ENCODE results near the gene ERGIC1. TPM values are rescaled to one million over a fixed set of nuclear protein-coding genes. Genes with fewer than 3 reads are reported as not detected.
"Not testable (repeated sequence)": the region's sequence is repeated elsewhere in the genome, so short reads cannot be mapped to it uniquely, and the experiment has no call there.

The ERGIC1 gene
- total and polyA plus RNA-seq, 2 of the 8 experiments (the other 6 are each of a cell fraction or from before 2014, with no cell fraction given) = 95.3 to 106 TPM

DNA sequence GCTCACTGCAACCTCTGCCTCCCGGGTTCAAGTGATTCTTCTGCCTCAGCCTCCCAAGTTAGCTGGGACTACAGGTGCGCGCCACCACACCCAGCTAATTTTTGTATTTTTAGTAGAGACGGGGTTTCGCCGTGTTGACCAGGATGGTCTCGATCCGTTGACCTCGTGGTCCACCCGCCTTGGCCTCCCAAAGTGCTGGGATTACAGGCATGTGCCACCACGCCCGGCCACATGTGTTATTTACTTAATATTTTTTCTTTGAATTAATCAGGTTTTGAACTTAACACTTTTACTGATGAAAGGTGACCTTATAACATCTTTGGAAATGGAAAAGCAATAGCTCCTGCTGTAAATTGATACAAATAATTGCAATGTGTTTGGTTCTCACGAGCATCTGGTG lies 13.5 kb downstream of the ERGIC1 start:
- not testable (repeated sequence) for H3K14ac ChIP-seq (ENCODE audit: insufficient read length); H2BK120ac ChIP-seq (replicated peaks; ENCODE audit: low read depth, low read length); H2BK20ac ChIP-seq (ENCODE audit: low read length); H2BK5ac ChIP-seq (ENCODE audit: low read depth, low read length); H3K4me2 ChIP-seq (ENCODE audit: insufficient read depth in 1 of 2, low read depth in 2 of 2, low read length in 2 of 2); H3K4me1 ChIP-seq (replicated peaks in 1 of 4; ENCODE audit: control insufficient read depth in 3 of 4, insufficient read depth in 4 of 4, low read length in 3 of 4); FAIRE-seq; H2BK12ac ChIP-seq (ENCODE audit: low read depth, low read length); H3K27ac ChIP-seq (ENCODE audit: low read depth, low read length); H3K56ac ChIP-seq (replicated peaks; ENCODE audit: insufficient read length, low read depth, low read length); H4K5ac ChIP-seq (ENCODE audit: insufficient read length, low read depth, low read length); H3K18ac ChIP-seq (ENCODE audit: extremely low read depth, low read length); H3K36me3 ChIP-seq (ENCODE audit: control insufficient read depth in 2 of 4, insufficient read depth in 4 of 4, low read length in 3 of 4); H3K9ac ChIP-seq (replicated peaks in 1 of 4; ENCODE audit: extremely low read depth in 1 of 4, low read depth in 3 of 4, low read length in 3 of 4); H2BK15ac ChIP-seq (ENCODE audit: low read length); H3K4ac ChIP-seq (replicated peaks; ENCODE audit: insufficient read length, low read depth, low read length); H3K23me2 ChIP-seq (ENCODE audit: low read depth, low read length); H3K4me3 ChIP-seq (ENCODE audit: extremely low read depth in 1 of 4, insufficient read depth in 2 of 4, low read depth in 3 of 4, low read length in 4 of 4); H2AK5ac ChIP-seq (ENCODE audit: low read depth, low read length); H3K27me3 ChIP-seq (replicated peaks in 1 of 4; ENCODE audit: control insufficient read depth in 3 of 4, extremely low read depth in 1 of 4, insufficient read depth in 3 of 4, low read length in 3 of 4); DNase-seq (ENCODE audit: low read depth in 1 of 2, low spot score in 2 of 2); H3K23ac ChIP-seq (ENCODE audit: insufficient read length); H3K9me3 ChIP-seq (ENCODE audit: insufficient read depth in 2 of 2, low read depth in 1 of 2, low read length in 1 of 2); H2AFZ ChIP-seq (ENCODE audit: low read length); H4K8ac ChIP-seq (ENCODE audit: extremely low read depth, insufficient read depth, low read length); H4K91ac ChIP-seq (replicated peaks; ENCODE audit: insufficient read length, low read length)
- Histone ChIP-seq H3K79me1 (ENCODE audit: low read depth, low read length) (peaks cover 44% of the 10 kb centered on the region), H4K20me1 (replicated peaks in 1 of 2; ENCODE audit: control insufficient read depth in 1 of 2, insufficient read depth in 2 of 2, low read length in 2 of 2) (peaks cover 25 to 54% of the 10 kb centered on the region in 2 experiments), H3K79me2 (ENCODE audit: control insufficient read depth in 1 of 2, insufficient read depth in 2 of 2, low read length in 2 of 2) (peaks cover 0 to 93% of the 10 kb centered on the region in 2 experiments)
- WGBS, 2 experiments (ENCODE audit: extremely low coverage in 1 of 2, insufficient coverage in 1 of 2, insufficient read length in 1 of 2, insufficient replicate concordance in 2 of 2, low coverage in 1 of 2, low lambda C conversion rate in 2 of 2, missing lambda C conversion rate in 1 of 2) = 90% methylated on average over 13 of the region's 13 CpGs; no CpG with 5 or more reads in 1 of the 2 experiments
- POLR2A ChIA-PET (ENCODE audit: partially characterized antibody) = interaction anchor here (1.4 to 2.6 kb wide), 3 partner anchors 9 to 11 kb away, joined by 3 to 10 read pairs (median 7); no protein-coding TSS in a partner anchor
- CTCF ChIA-PET (ENCODE audit: partially characterized antibody) = interaction anchor here (1.2 to 3.2 kb wide), 4 partner anchors 10 to 368 kb away, joined by 3 to 7 read pairs (median 4); no protein-coding TSS in a partner anchor
